HepG2 (cell line): ENCODE measurements around the gene ZNF428. TPM values are rescaled to one million over a fixed set of nuclear protein-coding genes. Genes with fewer than 3 reads are reported as not detected.

Source experiments
- ATAC-seq: fragments of 200-7000 bp; cut with Tn5 transposase; 3 replicates; pipeline ENCODE4 v1.9.1; 2020; ENCODE audit warnings: mild to moderate bottlenecking, moderate library complexity
- BruUV-seq: library from RNA; stranded (reverse); fragments of 400-500 nt; replicated peaks from 2 replicates; lab custom pipeline; 2021; lab: Mats Ljungman, UMichigan
- CTCF ChIA-PET: fragments of 300-600 bp; formaldehyde crosslinking; extraction: SDS; loops from one replicate; lab custom pipeline; 2021; ENCODE audit warnings: low total read pairs, inconsistent platforms, low intra/inter-chr PET ratio; lab: Yijun Ruan, JAX
- POLR2A ChIA-PET: fragments of 350-600 bp; sonication (Branson Sonifier 250); formaldehyde crosslinking; loops from one replicate; lab custom pipeline; 2020; ENCODE audit warnings: antibody characterized with exemption, inconsistent platforms; lab: Yijun Ruan, JAX
- DNase-seq: peaks from one replicate; pipeline ENCODE4 v3.0.0-alpha.2; 2015; ENCODE audit warnings: low spot score
- FAIRE-seq: peaks from 3 replicates; lab custom pipeline; 2011; peaks lifted over from hg19 to GRCh38; lab: Jason Lieb, UNC
- H2AFZ ChIP-seq: one replicate; pipeline ENCODE4 v1.6.1; 2011; ENCODE audit warnings: low read length, inconsistent platforms
- H3K27ac ChIP-seq: fragments of 300-600 bp; 3 replicates; pipeline ENCODE4 v1.8.0; 2011; ENCODE audit warnings: mixed run types, mild to moderate bottlenecking, mixed read lengths, low read length, inconsistent platforms; ENCODE audit not compliant: insufficient read depth; ENCODE audit errors: extremely low read length
- H3K27me3 ChIP-seq, 2 experiments: fragments of 200-600 bp in 1 of 2; 2 replicates in 1 of 2; 3 replicates in 1 of 2; pipeline versions ENCODE4 v1.6.0 to v1.8.0; 2011; ENCODE audit warnings: low read length in 2 of 2, mild to moderate bottlenecking in 2 of 2, moderate library complexity in 2 of 2, inconsistent platforms in 1 of 2; ENCODE audit not compliant: insufficient read depth in 2 of 2, control insufficient read depth in 1 of 2
- H3K36me3 ChIP-seq, 2 experiments: fragments of 200-600 bp in 1 of 2; replicated peaks in 1 of 2; 2 replicates in 1 of 2; 3 replicates in 1 of 2; pipeline versions ENCODE4 v1.5.1 to v1.8.0; 2011; ENCODE audit warnings: low read length in 2 of 2, inconsistent platforms in 1 of 2; ENCODE audit not compliant: insufficient read depth in 2 of 2, control insufficient read depth in 1 of 2
- H3K4me1 ChIP-seq: 2 replicates; pipeline ENCODE4 v1.5.1; 2012; ENCODE audit warnings: low read length, inconsistent platforms; ENCODE audit not compliant: insufficient read depth
- H3K4me2 ChIP-seq: 2 replicates; pipeline ENCODE4 v1.6.0; 2011; ENCODE audit warnings: low read depth, low read length, inconsistent platforms
- H3K4me3 ChIP-seq, 3 experiments: fragments of 200-600 bp in 1 of 3; sonication (generic), shearing (Covaris generic) in 1 of 3; replicated peaks in 1 of 3; 2 replicates each; pipeline ENCODE4 v1.5.1; 2011 to 2016; ENCODE audit warnings: low read length in 3 of 3, inconsistent platforms in 2 of 3, low read depth in 2 of 3, mild to moderate bottlenecking in 2 of 3, control low read depth in 1 of 3, mixed read lengths in 1 of 3; ENCODE audit not compliant: insufficient read depth in 1 of 3
- H3K79me2 ChIP-seq: one replicate; pipeline ENCODE4 v1.6.1; 2011; ENCODE audit warnings: low read length, inconsistent platforms; ENCODE audit not compliant: insufficient read depth
- H3K9ac ChIP-seq: 2 replicates; pipeline ENCODE4 v1.6.0; 2011; ENCODE audit warnings: mild to moderate bottlenecking, low read depth, low read length, inconsistent platforms; ENCODE audit not compliant: insufficient read depth
- H3K9me3 ChIP-seq: 2 replicates; pipeline ENCODE4 v1.5.1; 2012; ENCODE audit warnings: mild to moderate bottlenecking, low read length
- H4K20me1 ChIP-seq: 2 replicates; pipeline ENCODE4 v1.6.0; 2011; ENCODE audit warnings: inconsistent platforms, mild to moderate bottlenecking, low read length, moderate library complexity; ENCODE audit not compliant: insufficient read depth
- CBFB ChIP-seq: sonication (generic); formaldehyde crosslinking; IDR thresholded peaks from 2 replicates; pipeline ENCODE4 v1.4.0; 2020; ENCODE audit warnings: missing genetic modification reagents
- DMAP1 ChIP-seq: IDR thresholded peaks from 2 replicates; pipeline ENCODE4 v1.6.1; 2016
- ESRRA ChIP-seq: sonication (generic); formaldehyde crosslinking; IDR thresholded peaks from 2 replicates; pipeline ENCODE4 v1.5.1; 2020; ENCODE audit warnings: mild to moderate bottlenecking, low read depth, missing genetic modification reagents
- MTF1 ChIP-seq: sonication (generic); formaldehyde crosslinking; IDR thresholded peaks from 2 replicates; pipeline ENCODE4 v1.5.0; 2020; ENCODE audit warnings: missing genetic modification reagents
- PRPF4 ChIP-seq: fragments of 200-400 bp; formaldehyde crosslinking; IDR thresholded peaks from 2 replicates; pipeline ENCODE4 v1.6.1; 2016; ENCODE audit warnings: low read length, low read depth; ENCODE audit not compliant: poor library complexity, severe bottlenecking
- RBFOX2 ChIP-seq: fragments of 200-400 bp; formaldehyde crosslinking; IDR thresholded peaks from 2 replicates; pipeline ENCODE4 v1.6.1; 2017; ENCODE audit warnings: low read depth, mild to moderate bottlenecking, low read length
- ZSCAN22 ChIP-seq: sonication (generic); formaldehyde crosslinking; IDR thresholded peaks from 2 replicates; pipeline ENCODE4 v1.4.0; 2020; ENCODE audit warnings: mild to moderate bottlenecking, missing genetic modification reagents
- WGBS: methylation state at CpG from one replicate; pipeline ENCODE4 v1.1.6; 2017; ENCODE audit warnings: low lambda C conversion rate; 5-methylcytosine and 5-hydroxymethylcytosine counted together
- in situ Hi-C: cut with HindIII; loops from 2 replicates; pipeline ENCODE4 v1.10.0; 2017; ENCODE audit warnings: low pct_unique_long_range_greater_than_20kb; ENCODE audit not compliant: extremely low pct_ligation_motif_present
- intact Hi-C: fragments of 100-400 bp; cut with micrococcal nuclease; formaldehyde crosslinking; loops from one replicate; pipeline ENCODE4 v1.10.0; 2022; ENCODE audit not compliant: unreplicated experiment
- polyA plus RNA-seq, 8 experiments: library from polyadenylated mRNA; depleted of rRNA in 3 of 8; stranded (reverse) in 7 of 8; unstranded in 1 of 8; fragments of >200 nt; fragmentation: Illumina TruSeq in 4 of 8; extraction: Trizol in 4 of 8; gene quantifications; 2 replicates each; pipeline versions ENCODE4 v1.2.1 to v1.2.3, GENCODE V29; 2011 to 2016; ENCODE audit warnings: low read depth in 4 of 8, missing spikeins in 1 of 8, mixed read lengths in 1 of 8; ENCODE audit not compliant: insufficient read depth in 1 of 8
- total RNA-seq, 5 experiments: library from RNA; depleted of rRNA; stranded (reverse); fragments of >200 nt; fragmentation: Illumina TruSeq; extraction: Trizol; gene quantifications; 2 replicates each; pipeline ENCODE4 v1.2.3, GENCODE V29; 2016; ENCODE audit warnings: low read depth in 1 of 5
- TF ChIP-seq, protein P1 (sequence below): sonication (generic); formaldehyde crosslinking; conservative IDR thresholded peaks from 2 replicates; pipeline ENCODE4 v1.8.1; 2023; ENCODE audit warnings: missing genetic modification reagents
- TF ChIP-seq, protein P2 (sequence below): sonication (generic); formaldehyde crosslinking; IDR thresholded peaks from 2 replicates; pipeline ENCODE4 v1.4.0; 2020; ENCODE audit warnings: missing genetic modification reagents, mild to moderate bottlenecking, borderline replicate concordance
- TF ChIP-seq, protein P3 (sequence below): sonication (generic); formaldehyde crosslinking; IDR thresholded peaks from 2 replicates; pipeline ENCODE4 v1.4.0; 2020; ENCODE audit warnings: missing genetic modification reagents
- TF ChIP-seq, protein P4 (sequence below), 2 experiments: IDR thresholded peaks; 2 replicates each; pipeline ENCODE4 v1.6.1; 2011 to 2012; ENCODE audit warnings: low read length in 2 of 2, borderline replicate concordance in 1 of 2, low read depth in 1 of 2, mild to moderate bottlenecking in 1 of 2, moderate library complexity in 1 of 2

Gene ZNF428
- total and polyA plus RNA-seq, 2 of the 13 experiments (the other 11 are each of a cell fraction or from before 2014, with no cell fraction given), result 10.4 to 26.9 TPM

DNA sequence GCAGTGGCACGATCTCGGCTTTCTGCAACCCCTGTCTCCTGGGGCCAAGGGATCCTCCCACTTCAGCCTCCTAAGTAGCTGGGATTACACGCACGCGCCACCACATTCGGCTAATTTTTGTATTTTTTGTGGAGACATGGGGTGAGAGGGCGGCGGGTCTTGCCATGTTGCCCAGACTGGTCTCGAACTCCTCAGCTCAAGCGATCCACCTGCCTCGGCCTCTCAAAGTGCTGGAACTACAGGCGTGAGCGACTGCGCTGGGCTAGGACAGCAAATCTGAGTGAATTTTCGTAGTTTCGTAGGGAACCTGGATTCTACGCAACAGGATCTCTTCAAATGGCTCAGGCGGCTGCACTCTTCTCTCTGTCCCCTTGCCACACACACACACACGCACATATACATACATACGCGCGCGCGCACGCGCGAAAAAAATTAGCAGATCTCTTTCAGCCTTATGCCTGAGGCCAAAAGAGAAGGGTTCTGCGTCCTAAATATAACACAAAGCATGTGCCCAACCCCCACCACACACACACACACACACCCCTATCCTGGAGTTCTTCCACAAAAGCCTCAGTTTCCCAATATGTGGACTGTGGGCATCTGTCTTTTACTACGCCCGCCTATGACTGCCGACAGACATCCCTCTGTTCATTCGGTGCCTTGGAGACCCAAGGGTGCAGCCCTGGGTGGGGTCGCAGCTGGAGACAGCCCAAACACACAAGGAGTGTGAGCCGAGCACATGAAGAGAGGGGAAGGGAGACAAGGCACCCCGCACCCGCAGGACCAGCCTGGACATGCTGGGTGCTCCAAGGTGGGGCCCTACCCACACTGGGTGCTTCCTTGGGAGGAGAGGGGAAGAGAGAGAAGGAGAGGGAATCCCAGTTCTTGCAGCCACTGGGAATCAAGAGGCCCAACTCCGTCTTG lies 43.2 kb downstream of the ZNF428 start:
- Histone ChIP-seq H3K9me3 (no peaks in the 10 kb centered on the region), H3K36me3 (0 out of 5 replicates have a peak, but pooled peaks cover 0 to 1% of the 10 kb centered on the region in 2 experiments), H3K9ac (peak overlapping the region; percentile 47; the same call in 1 of the 2 replicates), H3K27ac (peak overlapping the region; percentile 53), H3K4me2 (peak overlapping the region; percentile 70), H4K20me1 (no peaks in the 10 kb centered on the region), H2AFZ (no peak overlapping the region), H3K79me2 (peaks cover 8% of the 10 kb centered on the region), H3K4me1 (peaks cover 19% of the 10 kb centered on the region; the same call in 1 of the 2 replicates), H3K4me3 (peak overlapping the region in 2 of 3 experiments; percentile 35 to 87; a peak in 1 of 6 replicates), H3K27me3 (no peaks in the 10 kb centered on the region; a peak in 1 of 5 replicates)
- ATAC-seq (no peak), DNase-seq (no peak), FAIRE-seq (no peak)
- BruUV-seq, result no TSS peak
- CTCF ChIA-PET, result no interaction called here
- in situ Hi-C loops (no loop called here), intact Hi-C loops (loop anchor here (1.0 kb wide), 1 partner anchor 20 kb away; the partner anchor contains the start of genes IRGQ and ZNF576)
- POLR2A ChIA-PET, result interaction anchor here (1.8 kb wide), 1 partner anchor 21 kb away, joined by 3 read pairs; no protein-coding TSS in a partner anchor
- TF ChIP-seq, protein P1, sequence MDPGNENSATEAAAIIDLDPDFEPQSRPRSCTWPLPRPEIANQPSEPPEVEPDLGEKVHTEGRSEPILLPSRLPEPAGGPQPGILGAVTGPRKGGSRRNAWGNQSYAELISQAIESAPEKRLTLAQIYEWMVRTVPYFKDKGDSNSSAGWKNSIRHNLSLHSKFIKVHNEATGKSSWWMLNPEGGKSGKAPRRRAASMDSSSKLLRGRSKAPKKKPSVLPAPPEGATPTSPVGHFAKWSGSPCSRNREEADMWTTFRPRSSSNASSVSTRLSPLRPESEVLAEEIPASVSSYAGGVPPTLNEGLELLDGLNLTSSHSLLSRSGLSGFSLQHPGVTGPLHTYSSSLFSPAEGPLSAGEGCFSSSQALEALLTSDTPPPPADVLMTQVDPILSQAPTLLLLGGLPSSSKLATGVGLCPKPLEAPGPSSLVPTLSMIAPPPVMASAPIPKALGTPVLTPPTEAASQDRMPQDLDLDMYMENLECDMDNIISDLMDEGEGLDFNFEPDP (CRISPR knock-in tag), result 0 out of 2 replicates have a peak, but pooled peaks have one; percentile 54
- TF ChIP-seq ESRRA (CRISPR knock-in tag) (no peak), RBFOX2 (no peak), MTF1 (CRISPR knock-in tag) (no peak), ZSCAN22 (CRISPR knock-in tag) (no peak), CBFB (CRISPR knock-in tag) (no peak), PRPF4 (peak; percentile 53), DMAP1 (CRISPR knock-in tag) (0 out of 2 replicates have a peak, but pooled peaks have one; percentile 1)
- TF ChIP-seq, protein P2, sequence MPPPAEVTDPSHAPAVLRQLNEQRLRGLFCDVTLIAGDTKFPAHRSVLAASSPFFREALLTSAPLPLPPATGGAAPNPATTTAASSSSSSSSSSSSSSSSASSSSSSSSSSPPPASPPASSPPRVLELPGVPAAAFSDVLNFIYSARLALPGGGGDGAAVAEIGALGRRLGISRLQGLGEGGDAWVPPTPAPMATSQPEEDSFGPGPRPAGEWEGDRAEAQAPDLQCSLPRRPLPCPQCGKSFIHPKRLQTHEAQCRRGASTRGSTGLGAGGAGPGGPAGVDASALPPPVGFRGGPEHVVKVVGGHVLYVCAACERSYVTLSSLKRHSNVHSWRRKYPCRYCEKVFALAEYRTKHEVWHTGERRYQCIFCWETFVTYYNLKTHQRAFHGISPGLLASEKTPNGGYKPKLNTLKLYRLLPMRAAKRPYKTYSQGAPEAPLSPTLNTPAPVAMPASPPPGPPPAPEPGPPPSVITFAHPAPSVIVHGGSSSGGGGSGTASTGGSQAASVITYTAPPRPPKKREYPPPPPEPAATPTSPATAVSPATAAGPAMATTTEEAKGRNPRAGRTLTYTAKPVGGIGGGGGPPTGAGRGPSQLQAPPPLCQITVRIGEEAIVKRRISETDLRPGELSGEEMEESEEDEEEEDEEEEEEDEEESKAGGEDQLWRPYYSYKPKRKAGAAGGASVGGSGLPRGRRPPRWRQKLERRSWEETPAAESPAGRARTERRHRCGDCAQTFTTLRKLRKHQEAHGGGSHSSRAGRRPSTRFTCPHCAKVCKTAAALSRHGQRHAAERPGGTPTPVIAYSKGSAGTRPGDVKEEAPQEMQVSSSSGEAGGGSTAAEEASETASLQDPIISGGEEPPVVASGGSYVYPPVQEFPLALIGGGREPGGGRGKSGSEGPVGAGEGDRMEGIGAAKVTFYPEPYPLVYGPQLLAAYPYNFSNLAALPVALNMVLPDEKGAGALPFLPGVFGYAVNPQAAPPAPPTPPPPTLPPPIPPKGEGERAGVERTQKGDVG (CRISPR knock-in tag), result 0 out of 2 replicates have a peak, but pooled peaks have one; percentile 43
- TF ChIP-seq, protein P3, sequence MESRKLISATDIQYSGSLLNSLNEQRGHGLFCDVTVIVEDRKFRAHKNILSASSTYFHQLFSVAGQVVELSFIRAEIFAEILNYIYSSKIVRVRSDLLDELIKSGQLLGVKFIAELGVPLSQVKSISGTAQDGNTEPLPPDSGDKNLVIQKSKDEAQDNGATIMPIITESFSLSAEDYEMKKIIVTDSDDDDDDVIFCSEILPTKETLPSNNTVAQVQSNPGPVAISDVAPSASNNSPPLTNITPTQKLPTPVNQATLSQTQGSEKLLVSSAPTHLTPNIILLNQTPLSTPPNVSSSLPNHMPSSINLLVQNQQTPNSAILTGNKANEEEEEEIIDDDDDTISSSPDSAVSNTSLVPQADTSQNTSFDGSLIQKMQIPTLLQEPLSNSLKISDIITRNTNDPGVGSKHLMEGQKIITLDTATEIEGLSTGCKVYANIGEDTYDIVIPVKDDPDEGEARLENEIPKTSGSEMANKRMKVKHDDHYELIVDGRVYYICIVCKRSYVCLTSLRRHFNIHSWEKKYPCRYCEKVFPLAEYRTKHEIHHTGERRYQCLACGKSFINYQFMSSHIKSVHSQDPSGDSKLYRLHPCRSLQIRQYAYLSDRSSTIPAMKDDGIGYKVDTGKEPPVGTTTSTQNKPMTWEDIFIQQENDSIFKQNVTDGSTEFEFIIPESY (CRISPR knock-in tag), result 0 out of 2 replicates have a peak, but pooled peaks have one; percentile 39
- TF ChIP-seq, protein P4, sequence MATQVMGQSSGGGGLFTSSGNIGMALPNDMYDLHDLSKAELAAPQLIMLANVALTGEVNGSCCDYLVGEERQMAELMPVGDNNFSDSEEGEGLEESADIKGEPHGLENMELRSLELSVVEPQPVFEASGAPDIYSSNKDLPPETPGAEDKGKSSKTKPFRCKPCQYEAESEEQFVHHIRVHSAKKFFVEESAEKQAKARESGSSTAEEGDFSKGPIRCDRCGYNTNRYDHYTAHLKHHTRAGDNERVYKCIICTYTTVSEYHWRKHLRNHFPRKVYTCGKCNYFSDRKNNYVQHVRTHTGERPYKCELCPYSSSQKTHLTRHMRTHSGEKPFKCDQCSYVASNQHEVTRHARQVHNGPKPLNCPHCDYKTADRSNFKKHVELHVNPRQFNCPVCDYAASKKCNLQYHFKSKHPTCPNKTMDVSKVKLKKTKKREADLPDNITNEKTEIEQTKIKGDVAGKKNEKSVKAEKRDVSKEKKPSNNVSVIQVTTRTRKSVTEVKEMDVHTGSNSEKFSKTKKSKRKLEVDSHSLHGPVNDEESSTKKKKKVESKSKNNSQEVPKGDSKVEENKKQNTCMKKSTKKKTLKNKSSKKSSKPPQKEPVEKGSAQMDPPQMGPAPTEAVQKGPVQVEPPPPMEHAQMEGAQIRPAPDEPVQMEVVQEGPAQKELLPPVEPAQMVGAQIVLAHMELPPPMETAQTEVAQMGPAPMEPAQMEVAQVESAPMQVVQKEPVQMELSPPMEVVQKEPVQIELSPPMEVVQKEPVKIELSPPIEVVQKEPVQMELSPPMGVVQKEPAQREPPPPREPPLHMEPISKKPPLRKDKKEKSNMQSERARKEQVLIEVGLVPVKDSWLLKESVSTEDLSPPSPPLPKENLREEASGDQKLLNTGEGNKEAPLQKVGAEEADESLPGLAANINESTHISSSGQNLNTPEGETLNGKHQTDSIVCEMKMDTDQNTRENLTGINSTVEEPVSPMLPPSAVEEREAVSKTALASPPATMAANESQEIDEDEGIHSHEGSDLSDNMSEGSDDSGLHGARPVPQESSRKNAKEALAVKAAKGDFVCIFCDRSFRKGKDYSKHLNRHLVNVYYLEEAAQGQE (IDR thresholded peaks at IDR 0.05; ENCODE audit: borderline replicate concordance in 1 of 2, low read depth in 1 of 2, low read length in 2 of 2), result no peak
- WGBS, result 93% methylated on average over 36 of the region's 37 CpGs
